ENCODE data around the gene PPP1R18. TPM values are rescaled to one million over a fixed set of nuclear protein-coding genes. Genes with fewer than 3 reads are reported as not detected.

The PPP1R18 gene
- total and polyA plus RNA-seq, 9 of the 15 experiments (the other 6 are each of a cell fraction or from before 2014, with no cell fraction given) = 12.0 to 99.2 (median 42.6) TPM

GRCh38 chr6:30687659-30688431 is 1.4 kb upstream of the PPP1R18 start (continued):
- TF ChIP-seq TFAM (CRISPR knock-in tag; conservative IDR thresholded peaks at IDR 0.05) = no peak
- TF ChIP-seq FOXM1 (IDR thresholded peaks at IDR 0.05; ENCODE audit: low read depth) = no peak
- no peak for TF ChIP-seq FOXM1 (CRISPR knock-in tag; IDR thresholded peaks at IDR 0.05; ENCODE audit: low read depth)
- no peak for TF ChIP-seq SREBF1 (IDR thresholded peaks at IDR 0.05; ENCODE audit: borderline replicate concordance, low read depth, low read length)
- TF ChIP-seq GATAD2A (IDR thresholded peaks at IDR 0.05) = no peak; the same call in 1 of the 2 replicates
- TF ChIP-seq HMGN3 (IDR thresholded peaks at IDR 0.05; ENCODE audit: borderline replicate concordance, extremely low read depth, insufficient read length, low read depth, low read length) = peak; percentile 5
- no peak for TF ChIP-seq NR3C1 (CRISPR knock-in tag; IDR thresholded peaks at IDR 0.05)
- no peak; the same call in 1 of the 2 replicates for TF ChIP-seq ARID4B (CRISPR knock-in tag; IDR thresholded peaks at IDR 0.05)
- peak; percentile 86; the same call in 1 of the 2 replicates for TF ChIP-seq NR4A1 (CRISPR knock-in tag; IDR thresholded peaks at IDR 0.05)
- TF ChIP-seq NR4A1 (tag; IDR thresholded peaks at IDR 0.05) = no peak
- no peak for TF ChIP-seq GTF3C2 (IDR thresholded peaks at IDR 0.05; ENCODE audit: borderline replicate concordance, extremely low read depth, insufficient read length)
- no peak for TF ChIP-seq ATF1 (CRISPR knock-in tag; IDR thresholded peaks at IDR 0.05)
- TF ChIP-seq ATF1 (tag; IDR thresholded peaks at IDR 0.05) = no peak
- no peak for TF ChIP-seq CUX1 (CRISPR knock-in tag; IDR thresholded peaks at IDR 0.05)
- no peak for TF ChIP-seq BACH1 (tag; IDR thresholded peaks at IDR 0.05)
- TF ChIP-seq CCAR2 (IDR thresholded peaks at IDR 0.05; ENCODE audit: low read depth, low read length) = no peak
